Vagina (tissue), 2 donors: ENCODE data around the gene RAC3. TPM values are rescaled to one million over a fixed set of nuclear protein-coding genes. Genes with fewer than 3 reads are reported as not detected.

Source experiments
- DNase-seq, 2 donors: peaks; one replicate each; pipeline ENCODE4 v3.0.0-alpha.2; 2017; ENCODE audit errors: extremely low spot score in 2 of 2
- H3K27ac ChIP-seq: fragments of 200-600 bp; sonication (generic); one replicate; pipeline ENCODE4 v1.5.1; 2019
- H3K27me3 ChIP-seq: fragments of 200-600 bp; sonication (generic); one replicate; pipeline ENCODE4 v1.5.1; 2019
- H3K36me3 ChIP-seq, 2 donors: fragments of 200-600 bp; sonication (generic); one replicate each; pipeline ENCODE4 v1.5.1; 2017 to 2019
- H3K4me1 ChIP-seq: fragments of 200-600 bp; sonication (generic); one replicate; pipeline ENCODE4 v1.5.1; 2019
- H3K4me3 ChIP-seq, 2 donors: fragments of 200-600 bp; sonication (generic); 1 replicate in 1 of 2; 2 replicates in 1 of 2; pipeline ENCODE4 v1.5.1; 2016 to 2019
- H3K9me3 ChIP-seq: fragments of 200-600 bp; sonication (generic); one replicate; pipeline ENCODE4 v1.5.1; 2019
- CTCF ChIP-seq, 3 experiments: fragments of 450-650 bp in 2 of 3; fragments of 200-600 bp in 1 of 3; sonication (generic) in 1 of 3; IDR thresholded peaks; one replicate each; pipeline ENCODE4 v1.5.1; 2017 to 2019; ENCODE audit warnings: antibody characterized with exemption in 3 of 3, mild to moderate bottlenecking in 2 of 3, moderate library complexity in 2 of 3
- POLR2A ChIP-seq, 2 donors: fragments of 450-650 bp; IDR thresholded peaks; one replicate each; pipeline ENCODE4 v1.6.1; 2017; ENCODE audit warnings: antibody characterized with exemption in 2 of 2, mild to moderate bottlenecking in 2 of 2, moderate library complexity in 2 of 2
- POLR2AphosphoS5 ChIP-seq, 2 donors: sonication (generic); formaldehyde crosslinking; IDR thresholded peaks; one replicate each; pipeline ENCODE4 v1.9.0; 2017; ENCODE audit warnings: antibody characterized with exemption in 2 of 2, mild to moderate bottlenecking in 2 of 2, low read depth in 1 of 2; ENCODE audit not compliant: insufficient read depth in 1 of 2
- intact Hi-C: fragments of 100-400 bp; cut with DNase I; formaldehyde crosslinking; loops from one replicate; pipeline ENCODE4 v1.15.1; 2023
- total RNA-seq: library from RNA; depleted of rRNA; stranded (reverse); fragments of >200 nt; gene quantifications from one replicate; pipeline ENCODE4 v1.2.3, GENCODE V29; 2016

Gene RAC3
- total RNA-seq, 1 donor from 2014 or later = 12.8 TPM

GRCh38 chr17:82024859-82025258 is 6.6 kb upstream of the RAC3 start:
- Histone ChIP-seq H3K9me3 (no peaks in the 10 kb centered on the region), H3K27me3 (no peaks in the 10 kb centered on the region), H3K27ac (no peak overlapping the region), H3K4me1 (peaks cover 43% of the 10 kb centered on the region), H3K4me3 (no peak overlapping the region), H3K36me3 (no peaks in the 10 kb centered on the region)
- no peak for DNase-seq
- TF ChIP-seq CTCF (IDR thresholded peaks at IDR 0.05) (no peak), POLR2AphosphoS5 (IDR thresholded peaks at IDR 0.05; ENCODE audit: insufficient read depth in 1 of 2, low read depth in 1 of 2) (no peak)
- intact Hi-C loops = loop anchor here (5.0 kb wide), 1 partner anchor 48 kb away; the partner anchor contains the start of gene ASPSCR1

GRCh38 chr17:82025401-82026107 is 5.9 kb upstream of the RAC3 start:
- Histone ChIP-seq H3K9me3 (no peaks in the 10 kb centered on the region), H3K36me3 (no peaks in the 10 kb centered on the region), H3K27ac (no peak overlapping the region), H3K4me3 (no peak overlapping the region), H3K4me1 (peaks cover 41% of the 10 kb centered on the region), H3K27me3 (no peaks in the 10 kb centered on the region)
- no peak for DNase-seq
- intact Hi-C loops = no loop called here
- TF ChIP-seq POLR2AphosphoS5 (IDR thresholded peaks at IDR 0.05; ENCODE audit: insufficient read depth in 1 of 2, low read depth in 1 of 2) (no peak), CTCF (IDR thresholded peaks at IDR 0.05) (no peak), POLR2A (IDR thresholded peaks at IDR 0.05) (no peak)

- Histone ChIP-seq H3K4me1 (peaks cover 30% of the 10 kb centered on the region), H3K27ac (no peak overlapping the region), H3K27me3 (no peaks in the 10 kb centered on the region), H3K4me3 (no peak overlapping the region), H3K9me3 (no peaks in the 10 kb centered on the region), H3K36me3 (no peaks in the 10 kb centered on the region)
- intact Hi-C loops = no loop called here
- no peak for DNase-seq
- TF ChIP-seq POLR2A (IDR thresholded peaks at IDR 0.05) (no peak), CTCF (IDR thresholded peaks at IDR 0.05) (no peak), POLR2AphosphoS5 (IDR thresholded peaks at IDR 0.05; ENCODE audit: insufficient read depth in 1 of 2, low read depth in 1 of 2) (no peak)
Measured at GRCh38 chr17:82028246-82028645, 3.2 kb upstream of the RAC3 start.

GRCh38 chr17:82028966-82029365 is 2.5 kb upstream of the RAC3 start:
- Histone ChIP-seq H3K27me3 (no peaks in the 10 kb centered on the region), H3K36me3 (no peaks in the 10 kb centered on the region), H3K9me3 (no peaks in the 10 kb centered on the region), H3K4me3 (no peak overlapping the region), H3K27ac (no peak overlapping the region), H3K4me1 (peaks cover 24% of the 10 kb centered on the region)
- no peak for DNase-seq
- TF ChIP-seq POLR2A (IDR thresholded peaks at IDR 0.05) = no peak
- no peak for TF ChIP-seq POLR2AphosphoS5 (IDR thresholded peaks at IDR 0.05; ENCODE audit: insufficient read depth in 1 of 2, low read depth in 1 of 2)
- no peak for TF ChIP-seq CTCF (IDR thresholded peaks at IDR 0.05)
- intact Hi-C loops = no loop called here

GRCh38 chr17:82029391-82029790 is 2.1 kb upstream of the RAC3 start:
- TF ChIP-seq CTCF (IDR thresholded peaks at IDR 0.05) (no peak), POLR2AphosphoS5 (IDR thresholded peaks at IDR 0.05; ENCODE audit: insufficient read depth in 1 of 2, low read depth in 1 of 2) (no peak), POLR2A (IDR thresholded peaks at IDR 0.05) (no peak)
- no peak for DNase-seq
- intact Hi-C loops = no loop called here
- H3K4me1 ChIP-seq = peaks cover 19% of the 10 kb centered on the region
- no peaks in the 10 kb centered on the region for H3K9me3 ChIP-seq
- no peak overlapping the region for H3K4me3 ChIP-seq
- H3K27me3 ChIP-seq = no peaks in the 10 kb centered on the region
- no peak overlapping the region for H3K27ac ChIP-seq
- H3K36me3 ChIP-seq = no peaks in the 10 kb centered on the region
